HG02870 (cell line): ENCODE measurements around the gene DIAPH1.
A peak's percentile ranks its signal among the peaks of the same experiment; 100 is the strongest.

ENCODE experiments used
- ATAC-seq: cut with Tn5 transposase; IDR thresholded peaks from one replicate; pipeline ENCODE4 v1.9.1; 2021; ENCODE audit warnings: mild to moderate bottlenecking, moderate library complexity; ENCODE audit not compliant: unreplicated experiment

The DIAPH1 gene

GRCh38 chr5:141522301-141522700 lies 96.5 kb downstream of the DIAPH1 start:
- no peak for ATAC-seq

- no peak for ATAC-seq
Observed at GRCh38 chr5:141521244-141521781, 97.5 kb downstream of the DIAPH1 start.

- ATAC-seq: no peak
Observed at GRCh38 chr5:141519605-141520565, 98.9 kb downstream of the DIAPH1 start.

- no peak for ATAC-seq
Observed at GRCh38 chr5:141518618-141519015, 100.2 kb downstream of the DIAPH1 start.

- ATAC-seq: no peak
Observed at GRCh38 chr5:141517880-141518617, 100.8 kb downstream of the DIAPH1 start.

GRCh38 chr5:141517312-141517711 lies 101.5 kb downstream of the DIAPH1 start:
- no peak for ATAC-seq

GRCh38 chr5:141516672-141517025 lies 102.2 kb downstream of the DIAPH1 start:
- no peak for ATAC-seq

- no peak for ATAC-seq
Observed at GRCh38 chr5:141515946-141516671, 102.7 kb downstream of the DIAPH1 start.

GRCh38 chr5:141515141-141515540 lies 103.7 kb downstream of the DIAPH1 start:
- ATAC-seq: no peak

GRCh38 chr5:141514330-141515133 lies 104.3 kb downstream of the DIAPH1 start:
- peak; percentile 26 for ATAC-seq

GRCh38 chr5:141513627-141514329 lies 105.0 kb downstream of the DIAPH1 start:
- peak; percentile 24 for ATAC-seq

- ATAC-seq: no peak
Observed at GRCh38 chr5:141512911-141513626, 105.7 kb downstream of the DIAPH1 start.

- no peak for ATAC-seq
Observed at GRCh38 chr5:141512390-141512910, 106.3 kb downstream of the DIAPH1 start.

- no peak for ATAC-seq
Observed at GRCh38 chr5:141511771-141512325, 107.0 kb downstream of the DIAPH1 start.

GRCh38 chr5:141510850-141511601 lies 107.8 kb downstream of the DIAPH1 start:
- ATAC-seq: no peak

- ATAC-seq: no peak
Observed at GRCh38 chr5:141510160-141510559, 108.6 kb downstream of the DIAPH1 start.

- no peak for ATAC-seq
Observed at GRCh38 chr5:141508798-141509611, 109.8 kb downstream of the DIAPH1 start.
